GM12872 (cell line): ENCODE data around the gene SAMD4B.
A peak's percentile ranks its signal among the peaks of the same experiment; 100 is the strongest.

ENCODE experiments used
- TF ChIP-seq, protein P1 (sequence below): IDR thresholded peaks from 3 replicates; pipeline ENCODE4 v1.5.1; 2011; ENCODE audit warnings: low read depth, mild to moderate bottlenecking, low read length, moderate library complexity; ENCODE audit not compliant: insufficient read depth

Gene SAMD4B

DNA sequence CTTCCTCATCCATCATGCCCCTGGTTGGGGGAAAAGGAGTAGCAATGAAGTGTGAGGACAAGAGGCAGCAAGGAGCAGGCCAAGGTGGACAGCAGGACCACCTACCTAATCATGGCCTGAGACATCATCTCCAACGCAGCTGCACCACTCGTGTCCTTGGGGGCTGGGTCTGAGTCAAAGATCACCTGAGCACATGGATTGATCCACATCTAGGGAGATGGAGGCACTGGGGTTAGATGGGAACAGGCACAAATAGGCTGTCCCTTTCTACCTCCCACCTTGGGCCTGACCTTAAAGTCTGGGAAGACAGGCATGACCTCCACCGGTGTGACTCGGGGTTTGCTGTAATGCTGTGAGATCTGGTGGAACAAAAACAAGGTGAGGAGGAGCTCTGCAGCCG lies 46.4 kb downstream of the SAMD4B start:
- TF ChIP-seq, protein P1, sequence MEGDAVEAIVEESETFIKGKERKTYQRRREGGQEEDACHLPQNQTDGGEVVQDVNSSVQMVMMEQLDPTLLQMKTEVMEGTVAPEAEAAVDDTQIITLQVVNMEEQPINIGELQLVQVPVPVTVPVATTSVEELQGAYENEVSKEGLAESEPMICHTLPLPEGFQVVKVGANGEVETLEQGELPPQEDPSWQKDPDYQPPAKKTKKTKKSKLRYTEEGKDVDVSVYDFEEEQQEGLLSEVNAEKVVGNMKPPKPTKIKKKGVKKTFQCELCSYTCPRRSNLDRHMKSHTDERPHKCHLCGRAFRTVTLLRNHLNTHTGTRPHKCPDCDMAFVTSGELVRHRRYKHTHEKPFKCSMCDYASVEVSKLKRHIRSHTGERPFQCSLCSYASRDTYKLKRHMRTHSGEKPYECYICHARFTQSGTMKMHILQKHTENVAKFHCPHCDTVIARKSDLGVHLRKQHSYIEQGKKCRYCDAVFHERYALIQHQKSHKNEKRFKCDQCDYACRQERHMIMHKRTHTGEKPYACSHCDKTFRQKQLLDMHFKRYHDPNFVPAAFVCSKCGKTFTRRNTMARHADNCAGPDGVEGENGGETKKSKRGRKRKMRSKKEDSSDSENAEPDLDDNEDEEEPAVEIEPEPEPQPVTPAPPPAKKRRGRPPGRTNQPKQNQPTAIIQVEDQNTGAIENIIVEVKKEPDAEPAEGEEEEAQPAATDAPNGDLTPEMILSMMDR, result no peak

DNA sequence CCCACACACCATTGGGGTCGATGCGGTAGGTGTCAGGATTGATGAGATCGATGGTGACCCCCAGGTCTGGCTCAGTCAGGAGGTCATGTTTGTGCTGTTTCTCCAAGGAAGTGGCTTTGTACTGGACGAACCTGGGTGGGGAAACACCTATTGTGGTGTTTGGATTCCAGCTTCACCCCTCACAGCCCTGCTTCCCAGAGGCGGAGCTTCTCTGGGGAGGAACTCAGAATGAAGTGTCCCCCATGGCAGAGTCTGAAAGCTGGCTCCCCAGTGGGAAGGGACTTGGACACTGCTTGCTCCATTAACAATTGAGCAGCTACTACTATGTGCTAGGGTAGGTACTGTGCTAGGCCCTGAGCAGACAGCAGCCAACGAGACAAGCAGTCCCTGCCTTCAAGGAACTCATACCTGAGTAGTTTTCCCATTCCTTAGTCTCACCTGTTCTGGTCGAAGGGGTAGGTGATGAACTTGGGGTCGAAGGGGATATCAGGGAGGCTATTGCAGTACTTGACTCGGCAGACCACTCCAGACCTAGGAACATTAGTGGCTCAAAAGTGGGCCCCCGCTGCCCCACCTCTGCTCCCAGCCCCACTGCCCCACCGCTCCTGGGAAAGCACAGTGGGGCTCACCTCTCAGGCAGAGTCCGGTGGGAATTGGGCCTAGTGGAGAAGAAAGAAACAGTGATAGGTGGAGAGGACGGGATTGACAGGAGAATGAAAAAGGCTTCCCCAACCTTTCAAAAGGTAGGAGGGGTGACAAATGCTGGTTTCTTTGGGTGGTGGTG lies 47.6 kb downstream of the SAMD4B start:
- TF ChIP-seq, protein P1, result no peak

- TF ChIP-seq, protein P1, result no peak
These were observed 48.2 kb downstream of the SAMD4B start for GRCh38 chr19:39390451-39390750.

GRCh38 chr19:39390751-39391437 lies 48.7 kb downstream of the SAMD4B start, which contains the start of the genes MED29 and PAF1:
MED29 (plus strand) TSS chr19:39391378; CDS start chr19:39391423, 45 bp downstream.
PAF1 (minus strand) TSS chr19:39391106; CDS start chr19:39390864, 242 bp downstream.
- TF ChIP-seq, protein P1, result no peak

DNA sequence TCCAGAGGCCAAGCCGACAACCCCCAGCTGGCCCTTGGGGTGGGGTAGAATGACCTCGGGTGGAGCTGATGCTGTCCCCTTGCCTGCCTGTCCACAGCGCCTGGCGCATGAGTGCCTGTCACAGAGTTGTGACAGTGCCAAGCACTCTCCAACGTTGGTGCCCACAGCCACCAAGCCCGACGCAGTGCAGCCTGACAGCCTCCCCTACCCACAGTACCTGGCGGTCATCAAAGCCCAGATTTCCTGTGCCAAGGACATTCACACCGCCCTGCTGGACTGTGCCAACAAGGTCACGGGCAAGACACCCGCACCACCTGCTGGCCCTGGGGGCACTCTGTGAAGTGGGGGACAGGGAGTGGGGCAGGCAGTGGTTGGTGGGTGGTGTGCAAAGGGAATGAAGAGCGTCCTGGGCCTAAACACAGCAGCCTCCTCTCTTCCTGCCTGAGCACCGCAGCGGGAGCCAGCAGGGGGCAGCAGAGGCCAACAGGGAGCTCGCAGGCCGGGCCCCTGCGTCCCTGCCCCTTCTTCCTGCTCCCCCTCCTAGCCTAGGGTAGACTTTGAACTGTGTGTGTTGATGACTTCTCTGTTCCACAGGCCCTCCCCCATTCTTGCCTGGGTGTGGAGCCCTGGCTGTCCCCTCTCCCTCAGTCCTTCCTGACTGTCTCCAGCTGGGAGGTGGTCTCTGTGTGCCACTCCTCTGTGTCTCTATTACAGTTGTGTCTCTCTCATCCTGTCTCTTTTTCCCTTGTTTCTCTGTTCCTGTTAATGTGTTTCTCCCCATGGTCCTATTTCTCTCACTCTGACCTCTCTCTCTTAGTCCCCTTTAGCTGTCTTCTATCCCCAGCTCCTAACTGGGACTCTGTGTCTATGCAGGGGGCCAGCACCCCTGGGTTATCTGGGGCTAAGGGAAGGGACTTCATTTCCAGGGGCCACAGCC lies 55.4 kb downstream of the SAMD4B start:
- TF ChIP-seq, protein P1, result peak; percentile 98

DNA sequence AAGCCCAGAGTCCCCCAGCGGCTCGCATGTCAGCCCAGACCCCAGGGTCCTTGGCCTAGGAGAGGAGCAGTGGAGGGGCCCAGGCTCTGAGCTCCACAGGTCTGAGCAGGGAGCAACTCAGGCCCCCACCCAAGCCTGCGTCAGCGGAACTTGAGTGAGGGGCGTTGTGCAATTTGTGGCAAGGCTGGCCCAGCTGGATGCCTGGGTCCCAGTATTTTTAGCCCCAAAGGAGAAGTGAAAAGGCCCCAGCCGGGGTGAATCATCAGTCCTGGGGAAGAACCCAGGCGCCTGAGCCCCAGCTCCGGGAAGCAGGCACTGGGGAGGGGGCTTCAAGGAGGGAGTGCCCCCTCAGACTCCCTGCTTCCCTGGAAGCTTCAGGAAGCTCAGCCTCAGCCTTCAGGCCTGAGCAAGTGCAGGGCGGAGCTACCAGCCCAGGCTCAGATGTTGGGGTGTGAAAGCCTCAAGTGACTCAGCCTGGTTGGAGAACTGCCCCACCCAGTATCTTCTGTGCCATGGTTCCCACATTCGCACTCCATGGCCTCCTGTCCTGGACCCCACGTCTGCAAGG lies 56.2 kb downstream of the SAMD4B start:
- TF ChIP-seq, protein P1, result no peak
